ENCODE data around the gene CCL27.

Gene CCL27

GRCh38 chr9:34615132-34615531 lies 47.3 kb downstream of the CCL27 start:
- Mint-ChIP-seq H3K36me3 (peaks cover 29 to 44% of the 10 kb centered on the region in 2 donors), H3K27ac (no peak overlapping the region), H3K4me1 (peaks cover 24 to 47% of the 10 kb centered on the region in 2 donors), H3K9me3 (no peaks in the 10 kb centered on the region), H3K27me3 (no peaks in the 10 kb centered on the region), H3K4me3 (no peak overlapping the region)
- ATAC-seq (replicated peaks) (no peak), DNase-seq (no peak)

- ATAC-seq (replicated peaks), result peak; percentile 65 to 66
- H3K4me3 Mint-ChIP-seq, result peak overlapping the region; percentile 93
Observed at GRCh38 chr9:34612788-34613390, 49.6 kb downstream of the CCL27 start.

More at GRCh38 chr9:34612788-34613390, 49.6 kb downstream of the CCL27 start:
- no peaks in the 10 kb centered on the region for H3K27me3 Mint-ChIP-seq
- DNase-seq, result peak; percentile 52
- peaks cover 28 to 38% of the 10 kb centered on the region in 2 donors for H3K36me3 Mint-ChIP-seq
- H3K4me1 Mint-ChIP-seq, result peaks cover 16 to 34% of the 10 kb centered on the region in 2 donors
- peak overlapping the region; percentile 96 for H3K27ac Mint-ChIP-seq
- no peaks in the 10 kb centered on the region for H3K9me3 Mint-ChIP-seq

Measured in stimulated activated naive B cell treated with anti-CD40 and anti-IgM and Interleukin-4, amounts not matched to agents 10 μg/mL and 1 μg/mL and 100 μg/mL, for 72 hours (primary cell).